ENCODE results near the gene UBQLN3. TPM values are rescaled to one million over a fixed set of nuclear protein-coding genes. Genes with fewer than 3 reads are reported as not detected.

The UBQLN3 gene
- total and polyA plus RNA-seq, 2 of the 4 experiments (the other 2 are of a cell fraction), result not detected

- WGBS, 2 experiments (ENCODE audit: extremely low coverage in 2 of 2, insufficient read length in 1 of 2), result no CpG with 5 or more reads among the region's 5 CpGs
These were observed 20.0 kb downstream of the UBQLN3 start for GRCh38 chr11:5489576-5490357.

More at GRCh38 chr11:5489576-5490357, 20.0 kb downstream of the UBQLN3 start:
- Histone ChIP-seq H3K9ac (ENCODE audit: low read depth, low read length) (no peak overlapping the region), H3K4me2 (ENCODE audit: low read depth, low read length) (no peak overlapping the region), H2AFZ (replicated peaks; ENCODE audit: low read length, poor library complexity) (no peak overlapping the region), H2AK5ac (ENCODE audit: low read depth, low read length) (no peak overlapping the region), H3K23ac (ENCODE audit: low read depth, low read length) (no peak overlapping the region), H3K56ac (ENCODE audit: extremely low read depth, insufficient read depth, low read length) (no peak overlapping the region), H4K5ac (ENCODE audit: low read depth, low read length) (no peak overlapping the region), H3K4ac (ENCODE audit: low read depth, low read length) (no peak overlapping the region), H3K9me3 (ENCODE audit: control insufficient read depth, insufficient read depth, low read length) (no peaks in the 10 kb centered on the region), H2BK120ac (ENCODE audit: low read depth, low read length) (no peak overlapping the region), H3K27me3 (ENCODE audit: control insufficient read depth, insufficient read depth, low read length) (no peaks in the 10 kb centered on the region), H3K36me3 (ENCODE audit: control insufficient read depth, insufficient read depth, low read length) (no peaks in the 10 kb centered on the region), H3K4me1 (ENCODE audit: control insufficient read depth, insufficient read depth, low read length) (no peaks in the 10 kb centered on the region), H3K14ac (replicated peaks; ENCODE audit: low read depth, low read length) (no peak overlapping the region), H2BK5ac (ENCODE audit: low read depth, low read length, poor library complexity, severe bottlenecking) (no peak overlapping the region), H4K8ac (ENCODE audit: low read depth in 2 of 2, low read length in 2 of 2) (no peak overlapping the region), H4K20me1 (ENCODE audit: insufficient read depth, low read length) (no peaks in the 10 kb centered on the region), H4K91ac (ENCODE audit: insufficient read depth, low read depth, low read length) (no peak overlapping the region), H3K9me1 (ENCODE audit: insufficient read depth, low read length) (no peaks in the 10 kb centered on the region), H3K79me1 (ENCODE audit: low read depth in 1 of 2, low read length in 2 of 2) (no peaks in the 10 kb centered on the region), H3K4me3 (ENCODE audit: insufficient read depth, low read depth, low read length) (no peak overlapping the region), H2AK9ac (replicated peaks; ENCODE audit: low read depth, low read length, poor library complexity) (no peak overlapping the region), H2BK20ac (ENCODE audit: low read depth, low read length) (no peak overlapping the region), H3K27ac (ENCODE audit: insufficient read depth, low read length) (no peak overlapping the region), H2BK15ac (ENCODE audit: low read depth, low read length) (no peak overlapping the region), H3K18ac (ENCODE audit: low read depth, low read length) (no peak overlapping the region)
- intact Hi-C loops (cut with micrococcal nuclease), result no loop called here
- POLR2A ChIA-PET (ENCODE audit: unreplicated experiment), result no interaction called here
- dilution Hi-C loops (cut with HindIII; ENCODE audit: low sequenced_read_pairs, unreplicated experiment), result no loop called here
- TF ChIP-seq MAFK (IDR thresholded peaks at IDR 0.05; ENCODE audit: low read depth, low read length) (no peak), BHLHE40 (IDR thresholded peaks at IDR 0.05; ENCODE audit: low read depth, low read length) (no peak), RCOR1 (IDR thresholded peaks at IDR 0.05; ENCODE audit: insufficient replicate concordance, low read length) (no peak), MAZ (IDR thresholded peaks at IDR 0.05; ENCODE audit: borderline replicate concordance, low read depth, low read length) (no peak), NFE2L2 (IDR thresholded peaks at IDR 0.05; ENCODE audit: low read depth, low read length) (no peak), FOS (IDR thresholded peaks at IDR 0.05; ENCODE audit: low read depth, low read length) (no peak), RFX5 (IDR thresholded peaks at IDR 0.05; ENCODE audit: low read depth, low read length) (no peak)
- DNase-seq (peak; percentile 11), ATAC-seq (ENCODE audit: low read depth) (no peak)
- CTCF ChIA-PET, result no interaction called here
- BruUV-seq (replicated peaks), result no TSS peak
- in situ Hi-C loops (cut with MboI; ENCODE audit: low sequenced_read_pairs), result no loop called here
